Esophagus muscularis mucosa (tissue), 4 donors: Measurements from ENCODE around the gene PSMD14.

Experiments
- CTCF ChIP-seq, 3 experiments: fragments of 200-600 bp in 2 of 3; fragments of 450-650 bp in 1 of 3; sonication (generic) in 2 of 3; IDR thresholded peaks; one replicate each; pipeline ENCODE4 v1.5.1; 2017 to 2019; ENCODE audit warnings: antibody characterized with exemption in 3 of 3, mild to moderate bottlenecking in 2 of 3, moderate library complexity in 1 of 3
- EP300 ChIP-seq: sonication (generic); formaldehyde crosslinking; IDR thresholded peaks from one replicate; pipeline ENCODE4 v1.6.1; 2017; ENCODE audit warnings: antibody characterized with exemption
- POLR2A ChIP-seq: fragments of 450-650 bp; IDR thresholded peaks from one replicate; pipeline ENCODE4 v1.6.1; 2017; ENCODE audit warnings: antibody characterized with exemption, moderate library complexity, mild to moderate bottlenecking, low read depth
- POLR2AphosphoS5 ChIP-seq, 2 donors: sonication (generic); formaldehyde crosslinking; IDR thresholded peaks; one replicate each; pipeline ENCODE4 v1.6.1; 2017; ENCODE audit warnings: antibody characterized with exemption in 2 of 2

GRCh38 chr2:161417438-161418274, 109.4 kb downstream of the PSMD14 start:
- TF ChIP-seq CTCF (IDR thresholded peaks at IDR 0.05) (no peak), EP300 (no peak), POLR2A (no peak), POLR2AphosphoS5 (IDR thresholded peaks at IDR 0.05) (no peak)
